ENCODE measurements around the gene GGCT.

Gene GGCT

DNA sequence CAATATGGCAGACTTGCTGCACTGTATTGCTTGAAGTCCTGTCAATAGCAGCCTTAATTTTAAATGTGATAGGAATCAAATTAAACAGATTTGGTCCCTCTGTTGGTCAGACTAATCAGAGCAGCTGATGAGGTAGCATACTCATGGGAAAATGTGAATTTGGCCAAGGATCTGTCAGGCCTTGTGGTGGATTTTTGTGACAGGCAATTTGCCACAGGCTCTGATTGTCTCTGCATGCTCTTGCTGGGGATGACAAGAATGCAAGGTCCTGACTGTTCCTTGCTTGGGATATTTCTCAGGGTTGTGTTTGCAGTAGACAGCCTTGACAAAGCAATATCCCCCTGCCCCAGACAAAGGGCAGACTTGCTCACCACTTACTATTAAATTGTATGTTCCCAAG, 48.5 kb upstream of the GGCT start (continued):
- TF ChIP-seq, protein P1, sequence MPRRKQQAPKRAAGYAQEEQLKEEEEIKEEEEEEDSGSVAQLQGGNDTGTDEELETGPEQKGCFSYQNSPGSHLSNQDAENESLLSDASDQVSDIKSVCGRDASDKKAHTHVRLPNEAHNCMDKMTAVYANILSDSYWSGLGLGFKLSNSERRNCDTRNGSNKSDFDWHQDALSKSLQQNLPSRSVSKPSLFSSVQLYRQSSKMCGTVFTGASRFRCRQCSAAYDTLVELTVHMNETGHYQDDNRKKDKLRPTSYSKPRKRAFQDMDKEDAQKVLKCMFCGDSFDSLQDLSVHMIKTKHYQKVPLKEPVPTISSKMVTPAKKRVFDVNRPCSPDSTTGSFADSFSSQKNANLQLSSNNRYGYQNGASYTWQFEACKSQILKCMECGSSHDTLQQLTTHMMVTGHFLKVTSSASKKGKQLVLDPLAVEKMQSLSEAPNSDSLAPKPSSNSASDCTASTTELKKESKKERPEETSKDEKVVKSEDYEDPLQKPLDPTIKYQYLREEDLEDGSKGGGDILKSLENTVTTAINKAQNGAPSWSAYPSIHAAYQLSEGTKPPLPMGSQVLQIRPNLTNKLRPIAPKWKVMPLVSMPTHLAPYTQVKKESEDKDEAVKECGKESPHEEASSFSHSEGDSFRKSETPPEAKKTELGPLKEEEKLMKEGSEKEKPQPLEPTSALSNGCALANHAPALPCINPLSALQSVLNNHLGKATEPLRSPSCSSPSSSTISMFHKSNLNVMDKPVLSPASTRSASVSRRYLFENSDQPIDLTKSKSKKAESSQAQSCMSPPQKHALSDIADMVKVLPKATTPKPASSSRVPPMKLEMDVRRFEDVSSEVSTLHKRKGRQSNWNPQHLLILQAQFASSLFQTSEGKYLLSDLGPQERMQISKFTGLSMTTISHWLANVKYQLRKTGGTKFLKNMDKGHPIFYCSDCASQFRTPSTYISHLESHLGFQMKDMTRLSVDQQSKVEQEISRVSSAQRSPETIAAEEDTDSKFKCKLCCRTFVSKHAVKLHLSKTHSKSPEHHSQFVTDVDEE (CRISPR knock-in tag; IDR thresholded peaks at IDR 0.05) = no peak
- TF ChIP-seq TOX (CRISPR knock-in tag; IDR thresholded peaks at IDR 0.05; ENCODE audit: borderline replicate concordance) (no peak), ISL1 (CRISPR knock-in tag; IDR thresholded peaks at IDR 0.05) (no peak), ESRRG (CRISPR knock-in tag; IDR thresholded peaks at IDR 0.05) (no peak), CSDC2 (CRISPR knock-in tag; IDR thresholded peaks at IDR 0.05) (no peak), PPARA (CRISPR knock-in tag; IDR thresholded peaks at IDR 0.05; ENCODE audit: borderline replicate concordance) (no peak), BACH2 (CRISPR knock-in tag; IDR thresholded peaks at IDR 0.05; ENCODE audit: borderline replicate concordance) (no peak), ARNTL (CRISPR knock-in tag; IDR thresholded peaks at IDR 0.05; ENCODE audit: borderline replicate concordance, low read depth) (no peak), GLIS3 (CRISPR knock-in tag; IDR thresholded peaks at IDR 0.05) (no peak), ZNF70 (CRISPR knock-in tag; IDR thresholded peaks at IDR 0.05) (no peak)
- TF ChIP-seq, protein P2, sequence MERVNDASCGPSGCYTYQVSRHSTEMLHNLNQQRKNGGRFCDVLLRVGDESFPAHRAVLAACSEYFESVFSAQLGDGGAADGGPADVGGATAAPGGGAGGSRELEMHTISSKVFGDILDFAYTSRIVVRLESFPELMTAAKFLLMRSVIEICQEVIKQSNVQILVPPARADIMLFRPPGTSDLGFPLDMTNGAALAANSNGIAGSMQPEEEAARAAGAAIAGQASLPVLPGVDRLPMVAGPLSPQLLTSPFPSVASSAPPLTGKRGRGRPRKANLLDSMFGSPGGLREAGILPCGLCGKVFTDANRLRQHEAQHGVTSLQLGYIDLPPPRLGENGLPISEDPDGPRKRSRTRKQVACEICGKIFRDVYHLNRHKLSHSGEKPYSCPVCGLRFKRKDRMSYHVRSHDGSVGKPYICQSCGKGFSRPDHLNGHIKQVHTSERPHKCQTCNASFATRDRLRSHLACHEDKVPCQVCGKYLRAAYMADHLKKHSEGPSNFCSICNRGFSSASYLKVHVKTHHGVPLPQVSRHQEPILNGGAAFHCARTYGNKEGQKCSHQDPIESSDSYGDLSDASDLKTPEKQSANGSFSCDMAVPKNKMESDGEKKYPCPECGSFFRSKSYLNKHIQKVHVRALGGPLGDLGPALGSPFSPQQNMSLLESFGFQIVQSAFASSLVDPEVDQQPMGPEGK (CRISPR knock-in tag; IDR thresholded peaks at IDR 0.05; ENCODE audit: borderline replicate concordance) = no peak

DNA sequence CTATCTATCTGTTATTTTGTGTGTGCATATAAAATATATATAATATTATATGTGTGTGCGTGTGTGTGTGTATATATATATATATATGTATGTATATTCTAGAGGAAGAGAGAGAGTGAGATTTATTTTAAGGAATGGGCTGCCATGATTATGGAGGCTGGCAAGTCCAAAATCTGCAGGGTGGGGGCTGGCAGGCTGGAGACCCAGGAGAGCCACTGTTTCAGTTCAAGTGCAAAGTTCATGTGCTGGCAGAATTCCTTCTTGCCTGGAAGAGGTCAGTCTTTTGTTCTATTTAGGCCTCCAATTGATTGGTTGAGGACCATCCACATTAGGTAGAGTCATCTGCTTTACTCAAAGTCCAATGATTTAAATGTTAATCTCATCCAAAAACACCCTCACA, 47.7 kb upstream of the GGCT start:
- no peak for ATAC-seq
- TF ChIP-seq PPARA (CRISPR knock-in tag; IDR thresholded peaks at IDR 0.05; ENCODE audit: borderline replicate concordance) (no peak), TCF4 (CRISPR knock-in tag; IDR thresholded peaks at IDR 0.05; ENCODE audit: borderline replicate concordance) (no peak), ZNF8 (CRISPR knock-in tag; IDR thresholded peaks at IDR 0.05) (no peak), BACH2 (CRISPR knock-in tag; IDR thresholded peaks at IDR 0.05; ENCODE audit: borderline replicate concordance) (no peak), ZFP30 (CRISPR knock-in tag; IDR thresholded peaks at IDR 0.05) (no peak), GLIS3 (CRISPR knock-in tag; IDR thresholded peaks at IDR 0.05) (no peak), OSR1 (CRISPR knock-in tag; IDR thresholded peaks at IDR 0.05) (no peak), ESRRG (CRISPR knock-in tag; IDR thresholded peaks at IDR 0.05) (no peak), ISL1 (CRISPR knock-in tag; IDR thresholded peaks at IDR 0.05) (no peak), ZC3H10 (CRISPR knock-in tag; IDR thresholded peaks at IDR 0.05) (no peak)
- TF ChIP-seq, protein P3, sequence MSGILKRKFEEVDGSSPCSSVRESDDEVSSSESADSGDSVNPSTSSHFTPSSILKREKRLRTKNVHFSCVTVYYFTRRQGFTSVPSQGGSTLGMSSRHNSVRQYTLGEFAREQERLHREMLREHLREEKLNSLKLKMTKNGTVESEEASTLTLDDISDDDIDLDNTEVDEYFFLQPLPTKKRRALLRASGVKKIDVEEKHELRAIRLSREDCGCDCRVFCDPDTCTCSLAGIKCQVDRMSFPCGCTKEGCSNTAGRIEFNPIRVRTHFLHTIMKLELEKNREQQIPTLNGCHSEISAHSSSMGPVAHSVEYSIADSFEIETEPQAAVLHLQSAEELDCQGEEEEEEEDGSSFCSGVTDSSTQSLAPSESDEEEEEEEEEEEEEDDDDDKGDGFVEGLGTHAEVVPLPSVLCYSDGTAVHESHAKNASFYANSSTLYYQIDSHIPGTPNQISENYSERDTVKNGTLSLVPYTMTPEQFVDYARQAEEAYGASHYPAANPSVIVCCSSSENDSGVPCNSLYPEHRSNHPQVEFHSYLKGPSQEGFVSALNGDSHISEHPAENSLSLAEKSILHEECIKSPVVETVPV (CRISPR knock-in tag; IDR thresholded peaks at IDR 0.05) = no peak
- TF ChIP-seq, protein P4, sequence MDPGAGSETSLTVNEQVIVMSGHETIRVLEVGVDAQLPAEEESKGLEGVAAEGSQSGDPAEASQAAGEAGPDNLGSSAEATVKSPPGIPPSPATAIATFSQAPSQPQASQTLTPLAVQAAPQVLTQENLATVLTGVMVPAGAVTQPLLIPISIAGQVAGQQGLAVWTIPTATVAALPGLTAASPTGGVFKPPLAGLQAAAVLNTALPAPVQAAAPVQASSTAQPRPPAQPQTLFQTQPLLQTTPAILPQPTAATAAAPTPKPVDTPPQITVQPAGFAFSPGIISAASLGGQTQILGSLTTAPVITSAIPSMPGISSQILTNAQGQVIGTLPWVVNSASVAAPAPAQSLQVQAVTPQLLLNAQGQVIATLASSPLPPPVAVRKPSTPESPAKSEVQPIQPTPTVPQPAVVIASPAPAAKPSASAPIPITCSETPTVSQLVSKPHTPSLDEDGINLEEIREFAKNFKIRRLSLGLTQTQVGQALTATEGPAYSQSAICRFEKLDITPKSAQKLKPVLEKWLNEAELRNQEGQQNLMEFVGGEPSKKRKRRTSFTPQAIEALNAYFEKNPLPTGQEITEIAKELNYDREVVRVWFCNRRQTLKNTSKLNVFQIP (CRISPR knock-in tag; IDR thresholded peaks at IDR 0.05; ENCODE audit: borderline replicate concordance, low read depth) = no peak

DNA sequence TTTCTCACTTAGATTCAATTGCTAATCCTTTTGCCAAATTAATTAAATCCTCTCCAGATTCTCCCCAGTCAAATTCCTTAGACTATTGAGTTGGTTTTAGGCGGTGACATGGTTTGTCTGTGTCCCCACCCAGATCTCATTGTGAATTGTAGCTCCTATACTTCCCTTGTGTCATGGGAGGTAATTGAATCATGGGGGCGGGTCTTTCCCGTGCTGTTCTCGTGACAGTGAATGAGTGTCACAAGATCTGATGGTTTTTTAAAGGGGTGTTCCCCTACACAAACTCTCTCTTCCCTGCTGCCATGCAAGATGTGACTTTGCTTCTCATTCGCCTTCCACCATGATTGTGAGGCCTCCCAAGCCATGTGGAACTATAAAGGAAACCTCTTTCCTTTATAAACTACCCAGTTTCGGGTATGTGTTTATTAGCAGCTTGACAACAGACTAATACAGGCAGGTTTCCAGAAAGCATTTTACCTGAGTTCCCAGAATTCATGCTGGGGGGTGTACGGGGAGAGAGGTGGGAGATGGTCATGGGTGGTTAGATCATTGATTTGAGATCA, 45.4 kb upstream of the GGCT start:
- ATAC-seq = no peak
- TF ChIP-seq CSDC2 (CRISPR knock-in tag; IDR thresholded peaks at IDR 0.05) = no peak
- no peak for TF ChIP-seq ZFP3 (CRISPR knock-in tag; IDR thresholded peaks at IDR 0.05)
- no peak for TF ChIP-seq BACH2 (CRISPR knock-in tag; IDR thresholded peaks at IDR 0.05; ENCODE audit: borderline replicate concordance)
- TF ChIP-seq ZNF565 (CRISPR knock-in tag; conservative IDR thresholded peaks at IDR 0.05; ENCODE audit: low read depth) = no peak
- TF ChIP-seq, protein P2 (CRISPR knock-in tag; IDR thresholded peaks at IDR 0.05; ENCODE audit: borderline replicate concordance) = no peak
- TF ChIP-seq, protein P1 (CRISPR knock-in tag; IDR thresholded peaks at IDR 0.05) = no peak
- no peak for TF ChIP-seq ZC3H10 (CRISPR knock-in tag; IDR thresholded peaks at IDR 0.05)

All from SK-N-SH treated with all-trans-retinoic acid at 6 μM for 48 hours (cell line).